ENCODE data around the gene CCL21. TPM values are rescaled to one million over a fixed set of nuclear protein-coding genes. Genes with fewer than 3 reads are reported as not detected.
A peak's percentile ranks its signal among the peaks of the same experiment; 100 is the strongest.

The CCL21 gene
- total and polyA plus RNA-seq, 2 of the 13 experiments (the other 11 are each of a cell fraction or from before 2014, with no cell fraction given) = not detected

DNA sequence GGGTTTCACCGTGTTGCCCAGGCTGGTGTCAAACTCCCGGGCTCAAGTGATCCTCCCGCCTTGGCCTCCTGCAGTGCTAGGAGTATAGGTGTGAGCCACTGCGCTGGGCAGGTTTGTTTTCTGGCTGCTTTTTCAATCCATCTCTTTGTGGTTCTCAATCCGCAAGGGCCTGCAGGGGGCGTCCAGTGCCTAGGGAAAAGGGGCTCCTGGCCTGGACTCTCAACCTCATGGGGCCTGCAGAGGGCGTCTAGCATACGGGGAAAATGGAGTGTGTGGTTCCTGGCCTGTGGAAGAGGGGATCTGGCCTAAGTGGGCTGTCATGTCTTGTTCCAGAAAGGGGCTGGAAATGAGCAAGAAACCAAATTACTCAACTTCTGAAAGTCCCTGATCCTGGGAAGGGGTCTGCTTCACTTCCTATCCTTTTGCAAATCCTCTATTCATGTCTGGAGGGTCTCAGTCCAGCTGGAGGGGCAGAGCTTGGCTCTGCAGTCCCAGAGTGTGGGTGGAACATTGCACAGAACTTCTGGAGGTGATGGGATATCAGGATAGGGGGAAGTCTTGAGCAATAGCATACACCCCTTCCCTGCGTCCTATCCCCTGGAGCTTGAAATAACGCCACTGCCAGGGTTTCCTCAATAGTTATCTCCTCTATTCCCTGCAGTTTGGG lies 34.8 kb downstream of the CCL21 start (continued):
- TF ChIP-seq ZFP36L1 (CRISPR knock-in tag; IDR thresholded peaks at IDR 0.05) (no peak), NPAS2 (CRISPR knock-in tag; IDR thresholded peaks at IDR 0.05; ENCODE audit: borderline replicate concordance) (no peak), NAIF1 (CRISPR knock-in tag; IDR thresholded peaks at IDR 0.05; ENCODE audit: borderline replicate concordance) (no peak), ZNF605 (CRISPR knock-in tag; IDR thresholded peaks at IDR 0.05) (peak; percentile 42; the same call in 1 of the 2 replicates), JUNB (CRISPR knock-in tag; IDR thresholded peaks at IDR 0.05; ENCODE audit: borderline replicate concordance) (no peak), CREB1 (IDR thresholded peaks at IDR 0.05) (no peak), CREB1 (CRISPR knock-in tag; IDR thresholded peaks at IDR 0.05) (no peak), ATF2 (CRISPR knock-in tag; IDR thresholded peaks at IDR 0.05) (no peak), FOXO4 (CRISPR knock-in tag; conservative IDR thresholded peaks at IDR 0.05) (no peak), ZNF549 (CRISPR knock-in tag; IDR thresholded peaks at IDR 0.05) (no peak), ZNF777 (CRISPR knock-in tag; IDR thresholded peaks at IDR 0.05) (0 out of 2 replicates have a peak, but pooled peaks have one; percentile 40), MAZ (IDR thresholded peaks at IDR 0.05; ENCODE audit: borderline replicate concordance, low read depth, low read length) (no peak), MAZ (CRISPR knock-in tag; IDR thresholded peaks at IDR 0.05; ENCODE audit: low read depth) (no peak), POGZ (CRISPR knock-in tag; IDR thresholded peaks at IDR 0.05) (peak; percentile 53; the same call in 1 of the 2 replicates), MXD4 (CRISPR knock-in tag; IDR thresholded peaks at IDR 0.05) (0 out of 2 replicates have a peak, but pooled peaks have one; percentile 33), SMC3 (IDR thresholded peaks at IDR 0.05; ENCODE audit: low read length) (peak; percentile 95), ZNF597 (CRISPR knock-in tag; IDR thresholded peaks at IDR 0.05) (no peak), DZIP1 (CRISPR knock-in tag; IDR thresholded peaks at IDR 0.05) (no peak), NFKB2 (CRISPR knock-in tag; IDR thresholded peaks at IDR 0.05; ENCODE audit: borderline replicate concordance) (peak; percentile 73; the same call in 1 of the 2 replicates), ZNF556 (CRISPR knock-in tag; IDR thresholded peaks at IDR 0.05; ENCODE audit: borderline replicate concordance) (peak; percentile 19; the same call in 1 of the 2 replicates), ZNF839 (CRISPR knock-in tag; IDR thresholded peaks at IDR 0.05; ENCODE audit: borderline replicate concordance) (no peak), ELF3 (CRISPR knock-in tag; IDR thresholded peaks at IDR 0.05) (peak; percentile 62)
- TF ChIP-seq, protein P1, sequence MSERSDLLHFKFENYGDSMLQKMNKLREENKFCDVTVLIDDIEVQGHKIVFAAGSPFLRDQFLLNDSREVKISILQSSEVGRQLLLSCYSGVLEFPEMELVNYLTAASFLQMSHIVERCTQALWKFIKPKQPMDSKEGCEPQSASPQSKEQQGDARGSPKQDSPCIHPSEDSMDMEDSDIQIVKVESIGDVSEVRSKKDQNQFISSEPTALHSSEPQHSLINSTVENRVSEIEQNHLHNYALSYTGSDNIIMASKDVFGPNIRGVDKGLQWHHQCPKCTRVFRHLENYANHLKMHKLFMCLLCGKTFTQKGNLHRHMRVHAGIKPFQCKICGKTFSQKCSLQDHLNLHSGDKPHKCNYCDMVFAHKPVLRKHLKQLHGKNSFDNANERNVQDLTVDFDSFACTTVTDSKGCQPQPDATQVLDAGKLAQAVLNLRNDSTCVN (CRISPR knock-in tag; IDR thresholded peaks at IDR 0.05; ENCODE audit: borderline replicate concordance) = no peak
